HepG2 (cell line): ENCODE measurements around the gene P2RX6. TPM values are rescaled to one million over a fixed set of nuclear protein-coding genes. Genes with fewer than 3 reads are reported as not detected.
A peak's percentile ranks its signal among the peaks of the same experiment; 100 is the strongest.

Experiments
- HNRNPL ChIP-seq: fragments of 200-400 bp; formaldehyde crosslinking; IDR thresholded peaks from 2 replicates; pipeline ENCODE4 v1.6.1; 2017; ENCODE audit warnings: mild to moderate bottlenecking, low read depth, low read length
- HOXA3 ChIP-seq: sonication (generic); formaldehyde crosslinking; IDR thresholded peaks from 2 replicates; pipeline ENCODE4 v1.5.0; 2020; ENCODE audit warnings: missing genetic modification reagents
- KAT7 ChIP-seq: IDR thresholded peaks from 2 replicates; pipeline ENCODE4 v1.6.1; 2018; ENCODE audit warnings: borderline replicate concordance, missing compliant biosample characterization
- MED8 ChIP-seq: sonication (generic); formaldehyde crosslinking; IDR thresholded peaks from 2 replicates; pipeline ENCODE4 v1.8.1; 2023; ENCODE audit warnings: mild to moderate bottlenecking, missing genetic modification reagents; ENCODE audit not compliant: insufficient replicate concordance
- MEIS2 ChIP-seq: sonication (generic); formaldehyde crosslinking; IDR thresholded peaks from 2 replicates; pipeline ENCODE4 v1.9.0; 2021; ENCODE audit warnings: mild to moderate bottlenecking, missing genetic modification reagents
- MIER3 ChIP-seq: IDR thresholded peaks from 2 replicates; pipeline ENCODE4 v1.6.1; 2016; ENCODE audit warnings: missing compliant biosample characterization, borderline replicate concordance
- NCOA2 ChIP-seq: sonication (generic); formaldehyde crosslinking; IDR thresholded peaks from 2 replicates; pipeline ENCODE4 v1.8.0; 2022; ENCODE audit warnings: inconsistent platforms
- REXO4 ChIP-seq: sonication (generic); formaldehyde crosslinking; IDR thresholded peaks from 2 replicates; pipeline ENCODE4 v1.8.0; 2022; ENCODE audit warnings: missing genetic modification reagents, mild to moderate bottlenecking, borderline replicate concordance
- SAP130 ChIP-seq: IDR thresholded peaks from 2 replicates; pipeline ENCODE4 v1.6.1; 2016; ENCODE audit warnings: low read depth
- SP5 ChIP-seq: IDR thresholded peaks from 2 replicates; pipeline ENCODE4 v1.6.1; 2016; ENCODE audit warnings: low read depth, borderline replicate concordance
- SRSF4 ChIP-seq: fragments of 200-400 bp; formaldehyde crosslinking; IDR thresholded peaks from one replicate; pipeline ENCODE4 v1.6.1; 2018; ENCODE audit warnings: mild to moderate bottlenecking, low read depth, low read length, moderate library complexity; ENCODE audit not compliant: poor library complexity, severe bottlenecking
- STAG1 ChIP-seq: sonication (generic); formaldehyde crosslinking; IDR thresholded peaks from 2 replicates; pipeline ENCODE4 v1.4.0; 2020; ENCODE audit warnings: missing genetic modification reagents
- THYN1 ChIP-seq: sonication (generic); formaldehyde crosslinking; IDR thresholded peaks from 2 replicates; pipeline ENCODE4 v1.8.1; 2023; ENCODE audit warnings: low read depth, mild to moderate bottlenecking, moderate library complexity, missing genetic modification reagents, borderline replicate concordance
- ZEB1 ChIP-seq: IDR thresholded peaks from 2 replicates; pipeline ENCODE4 v1.6.1; 2012; ENCODE audit warnings: mild to moderate bottlenecking, low read depth, inconsistent platforms; ENCODE audit not compliant: insufficient replicate concordance
- polyA plus RNA-seq, 8 experiments: library from polyadenylated mRNA; depleted of rRNA in 3 of 8; stranded (reverse) in 7 of 8; unstranded in 1 of 8; fragments of >200 nt; fragmentation: Illumina TruSeq in 4 of 8; extraction: Trizol in 4 of 8; gene quantifications; 2 replicates each; pipeline versions ENCODE4 v1.2.1 to v1.2.3, GENCODE V29; 2011 to 2016; ENCODE audit warnings: low read depth in 4 of 8, missing spikeins in 1 of 8, mixed read lengths in 1 of 8; ENCODE audit not compliant: insufficient read depth in 1 of 8
- total RNA-seq, 5 experiments: library from RNA; depleted of rRNA; stranded (reverse); fragments of >200 nt; fragmentation: Illumina TruSeq; extraction: Trizol; gene quantifications; 2 replicates each; pipeline ENCODE4 v1.2.3, GENCODE V29; 2016; ENCODE audit warnings: low read depth in 1 of 5
- TF ChIP-seq, protein P1 (sequence below): fragments of 450-650 bp; IDR thresholded peaks from 2 replicates; pipeline ENCODE4 v1.6.1; 2017

P2RX6 gene
- total and polyA plus RNA-seq, 2 of the 13 experiments (the other 11 are each of a cell fraction or from before 2014, with no cell fraction given): 0.04 to 0.12 TPM

DNA sequence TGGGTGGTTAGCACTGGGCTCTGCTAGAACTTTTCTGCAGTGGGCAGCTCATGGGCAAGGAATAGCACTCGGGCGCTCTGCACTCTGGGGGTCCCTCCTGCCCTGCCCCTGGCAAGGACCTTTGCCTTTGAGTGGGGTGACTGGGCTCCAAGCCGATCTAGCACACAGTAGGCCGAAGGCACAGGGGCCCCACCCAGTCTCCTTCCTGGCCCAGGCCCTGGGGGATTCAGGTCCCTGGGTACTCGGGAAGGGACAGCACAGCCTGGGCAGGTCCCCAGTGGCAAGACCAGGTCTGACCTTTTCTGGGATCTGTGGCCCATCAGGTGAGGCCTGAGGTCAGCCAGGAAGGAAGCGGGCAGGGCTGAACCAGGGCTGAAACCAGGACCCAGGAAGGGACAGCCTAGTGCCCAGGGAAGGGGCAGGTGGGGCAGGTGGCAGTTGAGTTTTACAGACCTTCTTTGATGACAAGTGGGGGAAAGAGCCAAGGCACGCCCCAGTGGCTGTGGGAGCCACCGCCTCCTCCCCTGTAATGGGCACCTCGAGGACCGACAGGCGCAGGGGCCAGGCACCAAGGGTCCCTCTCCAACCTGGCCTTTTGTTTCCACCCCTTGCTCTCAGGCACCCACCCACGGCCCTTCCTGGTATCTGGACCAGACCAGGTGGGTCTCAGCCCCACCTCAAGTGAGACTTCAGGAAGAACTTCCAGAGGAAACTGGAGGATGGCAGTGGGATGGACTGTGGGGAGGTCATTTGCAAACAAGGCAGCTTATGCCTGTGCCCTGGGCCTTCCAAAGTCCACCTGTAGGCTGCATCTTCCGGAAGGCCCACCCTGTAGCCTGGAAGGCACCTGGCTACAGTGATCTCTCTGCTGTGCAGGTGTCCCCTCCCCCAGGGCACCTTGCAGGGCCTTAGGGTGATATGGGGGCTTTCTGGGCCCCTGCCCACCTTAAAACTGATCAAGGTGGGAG is 48.8 kb upstream of the P2RX6 start (continued):
- TF ChIP-seq MED8 (no peak), STAG1 (CRISPR knock-in tag) (no peak), SP5 (CRISPR knock-in tag) (no peak; the same call in 1 of the 2 replicates), MIER3 (CRISPR knock-in tag) (no peak), NCOA2 (CRISPR knock-in tag) (no peak), HNRNPL (peak; percentile 72), ZEB1 (peak; percentile 71), SAP130 (CRISPR knock-in tag) (peak; percentile 33; the same call in 1 of the 2 replicates), REXO4 (CRISPR knock-in tag) (no peak), THYN1 (CRISPR knock-in tag) (no peak), HOXA3 (no peak), SRSF4 (no peak), KAT7 (CRISPR knock-in tag) (no peak), MEIS2 (0 out of 2 replicates have a peak, but pooled peaks have one; percentile 6)
- TF ChIP-seq, protein P1, sequence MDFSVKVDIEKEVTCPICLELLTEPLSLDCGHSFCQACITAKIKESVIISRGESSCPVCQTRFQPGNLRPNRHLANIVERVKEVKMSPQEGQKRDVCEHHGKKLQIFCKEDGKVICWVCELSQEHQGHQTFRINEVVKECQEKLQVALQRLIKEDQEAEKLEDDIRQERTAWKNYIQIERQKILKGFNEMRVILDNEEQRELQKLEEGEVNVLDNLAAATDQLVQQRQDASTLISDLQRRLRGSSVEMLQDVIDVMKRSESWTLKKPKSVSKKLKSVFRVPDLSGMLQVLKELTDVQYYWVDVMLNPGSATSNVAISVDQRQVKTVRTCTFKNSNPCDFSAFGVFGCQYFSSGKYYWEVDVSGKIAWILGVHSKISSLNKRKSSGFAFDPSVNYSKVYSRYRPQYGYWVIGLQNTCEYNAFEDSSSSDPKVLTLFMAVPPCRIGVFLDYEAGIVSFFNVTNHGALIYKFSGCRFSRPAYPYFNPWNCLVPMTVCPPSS: no peak
